ENCODE data around the gene LNX2.
A peak's percentile ranks its signal among the peaks of the same experiment; 100 is the strongest.

LNX2 gene

GRCh38 chr13:27605099-27605498 is 15.2 kb downstream of the LNX2 start:
- DNase-seq, result no peak

- DNase-seq, result no peak
Observed at GRCh38 chr13:27601803-27602202, 18.5 kb downstream of the LNX2 start.

GRCh38 chr13:27601208-27601607 is 19.1 kb downstream of the LNX2 start:
- DNase-seq, result no peak

- no peak for DNase-seq
Observed at GRCh38 chr13:27600711-27601110, 19.6 kb downstream of the LNX2 start.

GRCh38 chr13:27599845-27600553 is 20.3 kb downstream of the LNX2 start:
- DNase-seq, result no peak

- DNase-seq, result no peak
Observed at GRCh38 chr13:27599096-27599495, 21.2 kb downstream of the LNX2 start.

- DNase-seq, result no peak
Observed at GRCh38 chr13:27595055-27595811, 25.1 kb downstream of the LNX2 start.

GRCh38 chr13:27593267-27593666 is 27.1 kb downstream of the LNX2 start:
- DNase-seq, result no peak

GRCh38 chr13:27592865-27593264 is 27.5 kb downstream of the LNX2 start:
- no peak for DNase-seq

GRCh38 chr13:27588405-27588804 is 31.9 kb downstream of the LNX2 start:
- no peak for DNase-seq

GRCh38 chr13:27587095-27587746 is 33.1 kb downstream of the LNX2 start:
- DNase-seq, result no peak

- no peak for DNase-seq
Observed at GRCh38 chr13:27583645-27584044, 36.7 kb downstream of the LNX2 start.

GRCh38 chr13:27578121-27579030 is 42.0 kb downstream of the LNX2 start:
- no peak for DNase-seq

- no peak for DNase-seq
Observed at GRCh38 chr13:27574661-27575060, 45.7 kb downstream of the LNX2 start.

- no peak for DNase-seq
Observed at GRCh38 chr13:27573265-27573664, 47.1 kb downstream of the LNX2 start.

GRCh38 chr13:27572234-27572901 is 48.0 kb downstream of the LNX2 start:
- DNase-seq, result peak; percentile 14

GRCh38 chr13:27570906-27571305 is 49.4 kb downstream of the LNX2 start:
- no peak for DNase-seq

- no peak for DNase-seq
Observed at GRCh38 chr13:27569405-27569804, 50.9 kb downstream of the LNX2 start.

- no peak for DNase-seq
Observed at GRCh38 chr13:27565818-27566217, 54.5 kb downstream of the LNX2 start.

- DNase-seq, result no peak
Observed at GRCh38 chr13:27562457-27562856, 57.9 kb downstream of the LNX2 start.

- no peak for DNase-seq
Observed at GRCh38 chr13:27559719-27560118, 60.6 kb downstream of the LNX2 start.

- DNase-seq, result no peak
Observed at GRCh38 chr13:27556109-27556508, 64.2 kb downstream of the LNX2 start.

All from NCI-H146 (cell line).